H1 (cell line): Measurements from ENCODE around the gene USP3. TPM values are rescaled to one million over a fixed set of nuclear protein-coding genes. Genes with fewer than 3 reads are reported as not detected.

ENCODE experiments used
- CTCF ChIA-PET: fragments of 300-600 bp; sonication (Branson Sonifier 250); formaldehyde crosslinking; loops from one replicate; lab custom pipeline; 2021; ENCODE audit not compliant: partially characterized antibody; lab: Charles Lee
- POLR2A ChIA-PET: fragments of 300-600 bp; sonication (Branson Sonifier 250); formaldehyde crosslinking; loops from one replicate; lab custom pipeline; 2021; ENCODE audit warnings: inconsistent platforms; ENCODE audit not compliant: partially characterized antibody; lab: Charles Lee
- DNase-seq, 2 experiments: peaks; one replicate each; pipeline versions ENCODE4 v3.0.0 to v3.0.0-alpha.2; 2010 to 2022; ENCODE audit warnings: low spot score in 2 of 2, low read depth in 1 of 2, mixed read lengths in 1 of 2
- FAIRE-seq: peaks from 2 replicates; lab custom pipeline; 2011; peaks lifted over from hg19 to GRCh38; lab: Jason Lieb, UNC
- H2AFZ ChIP-seq: 2 replicates; pipeline ENCODE4 v1.8.1; 2012; ENCODE audit warnings: low read length, inconsistent platforms
- H2AK5ac ChIP-seq: 2 replicates; pipeline ENCODE4 v1.6.1; 2013; ENCODE audit warnings: low read depth, low read length
- H2BK120ac ChIP-seq: replicated peaks from 2 replicates; pipeline ENCODE3; 2013; ENCODE audit warnings: low read depth, low read length, inconsistent platforms
- H2BK12ac ChIP-seq: 2 replicates; pipeline ENCODE4 v1.6.1; 2013; ENCODE audit warnings: low read depth, low read length
- H2BK15ac ChIP-seq: 2 replicates; pipeline ENCODE4 v1.6.1; 2013; ENCODE audit warnings: low read length
- H2BK20ac ChIP-seq: 2 replicates; pipeline ENCODE4 v1.6.1; 2013; ENCODE audit warnings: low read length
- H2BK5ac ChIP-seq: 2 replicates; pipeline ENCODE4 v1.6.1; 2013; ENCODE audit warnings: low read depth, low read length
- H3K14ac ChIP-seq: 2 replicates; pipeline ENCODE4 v1.6.1; 2013; ENCODE audit warnings: inconsistent platforms; ENCODE audit not compliant: insufficient read length
- H3K18ac ChIP-seq: 2 replicates; pipeline ENCODE4 v1.6.1; 2013; ENCODE audit warnings: low read length; ENCODE audit errors: extremely low read depth
- H3K23ac ChIP-seq: 2 replicates; pipeline ENCODE4 v1.6.1; 2013; ENCODE audit warnings: inconsistent platforms; ENCODE audit not compliant: insufficient read length
- H3K23me2 ChIP-seq: 2 replicates; pipeline ENCODE4 v1.6.1; 2013; ENCODE audit warnings: low read depth, low read length
- H3K27ac ChIP-seq: 2 replicates; pipeline ENCODE4 v1.6.1; 2011; ENCODE audit warnings: low read depth, low read length, inconsistent platforms
- H3K27me3 ChIP-seq, 4 experiments: replicated peaks in 1 of 4; 1 replicate in 1 of 4; 2 replicates in 3 of 4; pipeline versions ENCODE4 v1.6.1 to v1.8.1; 2011 to 2013; ENCODE audit warnings: low read length in 3 of 4, mild to moderate bottlenecking in 3 of 4, inconsistent platforms in 2 of 4, mixed read lengths in 2 of 4, moderate library complexity in 1 of 4; ENCODE audit not compliant: control insufficient read depth in 3 of 4, insufficient read depth in 3 of 4; ENCODE audit errors: extremely low read depth in 1 of 4
- H3K36me3 ChIP-seq, 4 experiments: 2 replicates each; pipeline versions ENCODE4 v1.6.1 to v1.8.1; 2011 to 2013; ENCODE audit warnings: mild to moderate bottlenecking in 4 of 4, low read length in 3 of 4, moderate library complexity in 2 of 4, control low read depth in 1 of 4, inconsistent platforms in 1 of 4; ENCODE audit not compliant: insufficient read depth in 4 of 4, control insufficient read depth in 2 of 4
- H3K4ac ChIP-seq: replicated peaks from 2 replicates; pipeline ENCODE3; 2013; ENCODE audit warnings: low read length, low read depth, mixed read lengths, inconsistent platforms; ENCODE audit not compliant: insufficient read length
- H3K4me1 ChIP-seq, 4 experiments: replicated peaks in 1 of 4; 1 replicate in 1 of 4; 2 replicates in 3 of 4; pipeline versions ENCODE4 v1.6.1 to v1.8.1; 2011 to 2013; ENCODE audit warnings: low read length in 3 of 4, inconsistent platforms in 2 of 4, mixed read lengths in 1 of 4; ENCODE audit not compliant: insufficient read depth in 4 of 4, control insufficient read depth in 3 of 4
- H3K4me2 ChIP-seq, 2 experiments: 2 replicates each; pipeline versions ENCODE4 v1.6.1 to v1.8.1; 2011 to 2013; ENCODE audit warnings: low read depth in 2 of 2, low read length in 2 of 2, control low read depth in 1 of 2, inconsistent platforms in 1 of 2, mild to moderate bottlenecking in 1 of 2; ENCODE audit not compliant: insufficient read depth in 1 of 2
- H3K4me3 ChIP-seq, 4 experiments: fragments of 200-600, 300-600 bp in 1 of 4; sonication (generic), shearing (Covaris generic), sonication (Bioruptor Twin) in 1 of 4; 2 replicates each; pipeline versions ENCODE4 v1.5.1 to v1.8.1; 2011 to 2016; ENCODE audit warnings: low read length in 4 of 4, low read depth in 3 of 4, control low read depth in 2 of 4, inconsistent platforms in 2 of 4, mild to moderate bottlenecking in 2 of 4, mixed read lengths in 1 of 4, moderate library complexity in 1 of 4; ENCODE audit not compliant: insufficient read depth in 2 of 4; ENCODE audit errors: extremely low read depth in 1 of 4
- H3K56ac ChIP-seq: replicated peaks from 2 replicates; pipeline ENCODE3; 2013; ENCODE audit warnings: low read depth, mild to moderate bottlenecking, mixed read lengths, low read length, inconsistent platforms; ENCODE audit not compliant: insufficient read length
- H3K79me1 ChIP-seq: 2 replicates; pipeline ENCODE4 v1.6.1; 2013; ENCODE audit warnings: low read depth, low read length, control low read depth
- H3K79me2 ChIP-seq, 2 experiments: 2 replicates each; pipeline versions ENCODE4 v1.6.1 to v1.8.1; 2012 to 2013; ENCODE audit warnings: low read length in 2 of 2, mild to moderate bottlenecking in 2 of 2, inconsistent platforms in 1 of 2; ENCODE audit not compliant: insufficient read depth in 2 of 2, control insufficient read depth in 1 of 2
- H3K9ac ChIP-seq, 4 experiments: replicated peaks in 1 of 4; 1 replicate in 1 of 4; 2 replicates in 3 of 4; pipeline versions ENCODE4 v1.6.1 to v1.8.1; 2011 to 2013; ENCODE audit warnings: low read depth in 3 of 4, low read length in 3 of 4, control low read depth in 2 of 4, mild to moderate bottlenecking in 2 of 4, moderate library complexity in 2 of 4, inconsistent platforms in 1 of 4; ENCODE audit errors: extremely low read depth in 1 of 4
- H3K9me3 ChIP-seq, 2 experiments: 2 replicates each; pipeline versions ENCODE4 v1.6.1 to v1.8.1; 2012 to 2013; ENCODE audit warnings: mild to moderate bottlenecking in 2 of 2, moderate library complexity in 2 of 2, control low read depth in 1 of 2, inconsistent platforms in 1 of 2, low read depth in 1 of 2, low read length in 1 of 2, mixed read lengths in 1 of 2; ENCODE audit not compliant: insufficient read depth in 2 of 2
- H4K20me1 ChIP-seq, 2 experiments: replicated peaks in 1 of 2; 2 replicates each; pipeline versions ENCODE3 to v1.8.1; 2011 to 2013; ENCODE audit warnings: inconsistent platforms in 2 of 2, low read length in 2 of 2, mild to moderate bottlenecking in 1 of 2; ENCODE audit not compliant: insufficient read depth in 2 of 2, control insufficient read depth in 1 of 2
- H4K5ac ChIP-seq: 2 replicates; pipeline ENCODE4 v1.6.1; 2013; ENCODE audit warnings: low read length, low read depth, mixed read lengths, inconsistent platforms; ENCODE audit not compliant: insufficient read length
- H4K8ac ChIP-seq: 2 replicates; pipeline ENCODE4 v1.8.0; 2013; ENCODE audit warnings: mild to moderate bottlenecking, moderate library complexity, low read length, inconsistent platforms; ENCODE audit not compliant: insufficient read depth; ENCODE audit errors: extremely low read depth
- H4K91ac ChIP-seq: replicated peaks from 2 replicates; pipeline ENCODE3; 2013; ENCODE audit warnings: low read length, mixed read lengths, inconsistent platforms; ENCODE audit not compliant: insufficient read length
- CBX8 ChIP-seq: fragments of 300-800, 300-1000 bp; sonication (generic); IDR thresholded peaks from 2 replicates; pipeline ENCODE4 v1.7.1; 2016; ENCODE audit warnings: low read depth, low read length, borderline replicate concordance
- CEBPB ChIP-seq: IDR thresholded peaks from 2 replicates; pipeline ENCODE4 v1.6.1; 2012; ENCODE audit warnings: low read depth, low read length
- CTBP2 ChIP-seq: IDR thresholded peaks from 2 replicates; pipeline ENCODE4 v1.7.0; 2011; ENCODE audit warnings: borderline replicate concordance, mild to moderate bottlenecking, moderate library complexity, mixed read lengths, low read length; ENCODE audit not compliant: insufficient read depth, insufficient read length
- EP300 ChIP-seq, 2 experiments: IDR thresholded peaks; 1 replicate in 1 of 2; 2 replicates in 1 of 2; pipeline ENCODE4 v1.6.1; 2011 to 2012; ENCODE audit warnings: low read depth in 2 of 2, low read length in 2 of 2, mild to moderate bottlenecking in 2 of 2, borderline replicate concordance in 1 of 2, inconsistent platforms in 1 of 2, moderate library complexity in 1 of 2
- GTF2F1 ChIP-seq: IDR thresholded peaks from 2 replicates; pipeline ENCODE4 v1.6.1; 2012; ENCODE audit warnings: low read depth, low read length, improper control_type of control experiment, borderline replicate concordance
- MAFK ChIP-seq: IDR thresholded peaks from 2 replicates; pipeline ENCODE4 v1.6.1; 2012; ENCODE audit warnings: low read depth, mild to moderate bottlenecking, improper control_type of control experiment, low read length
- POLR2A ChIP-seq, 2 experiments: IDR thresholded peaks; 1 replicate in 1 of 2; 2 replicates in 1 of 2; pipeline ENCODE4 v1.6.1; 2011; ENCODE audit warnings: low read depth in 2 of 2, low read length in 2 of 2, mild to moderate bottlenecking in 2 of 2; ENCODE audit errors: control extremely low read depth in 1 of 2
- RBBP5 ChIP-seq: IDR thresholded peaks from 2 replicates; pipeline ENCODE4 v1.7.1; 2012; ENCODE audit warnings: low read depth, mild to moderate bottlenecking, inconsistent platforms, low read length, moderate library complexity, borderline replicate concordance
- RFX5 ChIP-seq: IDR thresholded peaks from 2 replicates; pipeline ENCODE4 v1.6.1; 2011; ENCODE audit warnings: low read depth, low read length, improper control_type of control experiment, borderline replicate concordance
- RXRA ChIP-seq: IDR thresholded peaks from 2 replicates; pipeline ENCODE4 v1.6.1; 2011; ENCODE audit warnings: low read depth, mild to moderate bottlenecking, low read length, moderate library complexity; ENCODE audit not compliant: insufficient read depth
- TBP ChIP-seq: IDR thresholded peaks from 2 replicates; pipeline ENCODE4 v1.6.1; 2011; ENCODE audit warnings: low read depth, low read length, improper control_type of control experiment
- TEAD4 ChIP-seq: IDR thresholded peaks from 2 replicates; pipeline ENCODE4 v1.6.1; 2012; ENCODE audit warnings: low read depth, low read length, inconsistent platforms, mixed read lengths
- ZNF274 ChIP-seq: IDR thresholded peaks from 2 replicates; pipeline ENCODE4 v1.7.0; 2012; ENCODE audit warnings: low read length, borderline replicate concordance; ENCODE audit errors: extremely low read depth
- WGBS, 2 experiments: shearing (Covaris generic) in 1 of 2; methylation state at CpG; one replicate each; pipeline versions ENCODE4 v1.1.6 to v1.1.7; 2013 to 2015; ENCODE audit warnings: low lambda C conversion rate in 2 of 2, mixed read lengths in 2 of 2, inconsistent platforms in 1 of 2, low coverage in 1 of 2, missing lambda C conversion rate in 1 of 2; ENCODE audit not compliant: insufficient replicate concordance in 2 of 2, insufficient coverage in 1 of 2, insufficient read length in 1 of 2; ENCODE audit errors: extremely low coverage in 1 of 2, missing lambda C conversion rate in 1 of 2; 5-methylcytosine and 5-hydroxymethylcytosine counted together
- polyA plus RNA-seq, 7 experiments: library from polyadenylated mRNA; depleted of rRNA in 3 of 7; stranded (reverse) in 5 of 7; unstranded in 2 of 7; fragments of >200 nt in 5 of 7; fragments of 200-250 nt in 2 of 7; gene quantifications; 1 replicate in 5 of 7; 2 replicates in 1 of 7; 4 replicates in 1 of 7; pipeline versions ENCODE4 v1.2.1 to v1.2.3, GENCODE V29; 2011 to 2013; ENCODE audit warnings: missing spikeins in 2 of 7, mixed read lengths in 2 of 7
- total RNA-seq: library from RNA; stranded (reverse); fragmentation: NEBNext Ultra II Directional; extraction: Animal tissue kit (Norgen Biotek cat#: 25700); gene quantifications from 2 replicates; pipeline ENCODE4 v1.2.1, GENCODE V29; 2021

Gene USP3
- total and polyA plus RNA-seq, 2 of the 8 experiments (the other 6 are each of a cell fraction or from before 2014, with no cell fraction given) = 15.5 to 16.2 TPM

DNA sequence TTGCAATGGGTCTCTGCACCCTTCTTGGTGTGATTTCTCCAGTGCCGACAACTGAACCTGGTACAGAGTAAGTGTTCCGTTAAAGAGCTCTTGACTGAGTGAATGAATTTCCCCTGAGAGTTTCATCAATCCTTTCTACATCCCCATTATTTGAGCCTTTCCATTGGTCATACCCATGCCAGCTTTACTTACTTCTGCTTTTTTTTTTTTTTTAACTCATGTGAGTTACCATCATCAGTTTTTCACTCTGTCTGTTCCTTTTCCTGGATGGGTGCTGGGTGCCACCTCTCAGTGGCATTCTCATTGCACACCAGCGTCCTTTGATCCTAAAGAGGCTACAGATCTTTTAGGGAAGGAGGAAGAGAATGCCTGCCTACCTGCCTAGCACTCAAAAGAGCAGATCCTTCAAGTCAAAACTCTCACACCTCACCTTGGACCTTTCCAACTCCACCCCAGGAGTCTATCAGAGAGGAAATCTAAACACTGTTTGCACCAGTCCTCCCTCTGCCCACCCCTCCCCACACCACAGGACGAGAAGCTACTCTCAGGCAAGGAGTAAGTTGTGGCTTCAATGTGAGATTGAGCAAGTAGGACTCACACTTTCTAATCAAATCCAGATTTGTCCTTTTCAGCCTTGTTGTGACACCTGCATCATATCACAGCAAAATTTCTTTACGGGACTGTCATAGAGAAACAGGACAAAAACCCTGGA is 13.1 kb upstream of the USP3 start:
- Histone ChIP-seq H2AFZ (no peak overlapping the region), H3K23me2 (no peaks in the 10 kb centered on the region), H4K91ac (no peak overlapping the region), H4K8ac (no peak overlapping the region), H4K5ac (no peak overlapping the region), H3K27ac (no peak overlapping the region), H2AK5ac (no peak overlapping the region), H3K79me1 (no peaks in the 10 kb centered on the region), H3K36me3 (no peaks in the 10 kb centered on the region), H3K4ac (no peak overlapping the region), H2BK20ac (no peak overlapping the region), H3K56ac (no peak overlapping the region), H2BK15ac (no peak overlapping the region), H3K9me3 (no peaks in the 10 kb centered on the region), H3K4me3 (no peak overlapping the region), H3K4me2 (no peak overlapping the region), H3K79me2 (no peaks in the 10 kb centered on the region), H3K14ac (no peak overlapping the region), H2BK5ac (no peak overlapping the region), H3K4me1 (peaks cover 0 to 18% (median 7%) of the 10 kb centered on the region in 4 experiments; a peak in 6 of 7 replicates), H2BK120ac (no peak overlapping the region), H4K20me1 (no peaks in the 10 kb centered on the region), H3K9ac (no peak overlapping the region), H3K27me3 (peaks cover 0 to 14% (median 5%) of the 10 kb centered on the region in 4 experiments; a peak in 4 of 7 replicates), H3K23ac (no peak overlapping the region), H3K18ac (no peak overlapping the region), H2BK12ac (no peak overlapping the region)
- WGBS, 2 experiments = 86% methylated on average over 5 of the region's 5 CpGs; no CpG with 5 or more reads in 1 of the 2 experiments
- CTCF ChIA-PET = interaction anchor here (0.7 to 1.3 kb wide), 8 partner anchors 11 to 193 kb away, joined by 3 to 5 read pairs (median 4); no protein-coding TSS in a partner anchor
- no peak for DNase-seq
- no peak for FAIRE-seq
- POLR2A ChIA-PET = no interaction called here
- TF ChIP-seq EP300 (IDR thresholded peaks at IDR 0.05; ENCODE audit: borderline replicate concordance in 1 of 2, low read depth in 2 of 2, low read length in 2 of 2) (no peak), CEBPB (no peak), RBBP5 (no peak), TBP (no peak), POLR2A (IDR thresholded peaks at IDR 0.05; ENCODE audit: control extremely low read depth in 1 of 2, low read depth in 2 of 2, low read length in 2 of 2) (no peak), RXRA (no peak), RFX5 (no peak), TEAD4 (no peak), CTBP2 (no peak), ZNF274 (no peak), GTF2F1 (no peak), CBX8 (no peak), MAFK (no peak)
